ENCODE results near the gene HMOX2.

Gene HMOX2

GRCh38 chr16:4452674-4453073 is 23.5 kb upstream of the HMOX2 start:
- H3K4me3 ChIP-seq (ENCODE audit: low read depth, low read length): no peak overlapping the region
- TF ChIP-seq, protein P1, sequence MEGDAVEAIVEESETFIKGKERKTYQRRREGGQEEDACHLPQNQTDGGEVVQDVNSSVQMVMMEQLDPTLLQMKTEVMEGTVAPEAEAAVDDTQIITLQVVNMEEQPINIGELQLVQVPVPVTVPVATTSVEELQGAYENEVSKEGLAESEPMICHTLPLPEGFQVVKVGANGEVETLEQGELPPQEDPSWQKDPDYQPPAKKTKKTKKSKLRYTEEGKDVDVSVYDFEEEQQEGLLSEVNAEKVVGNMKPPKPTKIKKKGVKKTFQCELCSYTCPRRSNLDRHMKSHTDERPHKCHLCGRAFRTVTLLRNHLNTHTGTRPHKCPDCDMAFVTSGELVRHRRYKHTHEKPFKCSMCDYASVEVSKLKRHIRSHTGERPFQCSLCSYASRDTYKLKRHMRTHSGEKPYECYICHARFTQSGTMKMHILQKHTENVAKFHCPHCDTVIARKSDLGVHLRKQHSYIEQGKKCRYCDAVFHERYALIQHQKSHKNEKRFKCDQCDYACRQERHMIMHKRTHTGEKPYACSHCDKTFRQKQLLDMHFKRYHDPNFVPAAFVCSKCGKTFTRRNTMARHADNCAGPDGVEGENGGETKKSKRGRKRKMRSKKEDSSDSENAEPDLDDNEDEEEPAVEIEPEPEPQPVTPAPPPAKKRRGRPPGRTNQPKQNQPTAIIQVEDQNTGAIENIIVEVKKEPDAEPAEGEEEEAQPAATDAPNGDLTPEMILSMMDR (IDR thresholded peaks at IDR 0.05; ENCODE audit: low read depth, low read length): no peak

- H3K4me3 ChIP-seq (ENCODE audit: low read depth, low read length): no peak overlapping the region
- TF ChIP-seq, protein P1 (IDR thresholded peaks at IDR 0.05; ENCODE audit: low read depth, low read length): no peak
These were observed 21.6 kb upstream of the HMOX2 start for GRCh38 chr16:4454623-4455022.

GRCh38 chr16:4455081-4455480 is 21.1 kb upstream of the HMOX2 start:
- TF ChIP-seq, protein P1 (IDR thresholded peaks at IDR 0.05; ENCODE audit: low read depth, low read length): no peak
- no peak overlapping the region for H3K4me3 ChIP-seq (ENCODE audit: low read depth, low read length)

GRCh38 chr16:4455951-4456350 is 20.2 kb upstream of the HMOX2 start:
- TF ChIP-seq, protein P1 (IDR thresholded peaks at IDR 0.05; ENCODE audit: low read depth, low read length): no peak
- H3K4me3 ChIP-seq (ENCODE audit: low read depth, low read length): no peak overlapping the region

DNA sequence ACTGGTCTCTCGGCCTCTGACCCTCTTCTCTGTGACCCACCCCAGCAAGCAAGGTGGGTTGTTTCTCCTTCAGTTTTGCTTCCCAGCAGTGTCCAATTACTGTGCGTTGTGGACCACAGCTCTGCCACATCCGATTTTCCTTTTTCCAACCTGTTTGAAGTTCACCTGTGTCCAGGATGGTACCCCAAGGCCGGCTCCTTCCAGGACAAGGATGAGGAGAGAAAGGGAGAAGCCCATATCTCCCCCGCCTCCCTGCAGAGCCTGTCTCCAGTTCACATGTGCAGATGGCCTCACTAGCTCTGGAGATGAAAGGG is 15.3 kb upstream of the HMOX2 start:
- no peak overlapping the region for H3K4me3 ChIP-seq (ENCODE audit: low read depth, low read length)

GRCh38 chr16:4461250-4462085 is 14.7 kb upstream of the HMOX2 start:
- TF ChIP-seq, protein P1 (IDR thresholded peaks at IDR 0.05; ENCODE audit: low read depth, low read length): no peak
- H3K4me3 ChIP-seq (ENCODE audit: low read depth, low read length): no peak overlapping the region

More for the DNA sequence above, 15.3 kb upstream of the HMOX2 start:
- TF ChIP-seq, protein P1 (IDR thresholded peaks at IDR 0.05; ENCODE audit: low read depth, low read length): no peak

DNA sequence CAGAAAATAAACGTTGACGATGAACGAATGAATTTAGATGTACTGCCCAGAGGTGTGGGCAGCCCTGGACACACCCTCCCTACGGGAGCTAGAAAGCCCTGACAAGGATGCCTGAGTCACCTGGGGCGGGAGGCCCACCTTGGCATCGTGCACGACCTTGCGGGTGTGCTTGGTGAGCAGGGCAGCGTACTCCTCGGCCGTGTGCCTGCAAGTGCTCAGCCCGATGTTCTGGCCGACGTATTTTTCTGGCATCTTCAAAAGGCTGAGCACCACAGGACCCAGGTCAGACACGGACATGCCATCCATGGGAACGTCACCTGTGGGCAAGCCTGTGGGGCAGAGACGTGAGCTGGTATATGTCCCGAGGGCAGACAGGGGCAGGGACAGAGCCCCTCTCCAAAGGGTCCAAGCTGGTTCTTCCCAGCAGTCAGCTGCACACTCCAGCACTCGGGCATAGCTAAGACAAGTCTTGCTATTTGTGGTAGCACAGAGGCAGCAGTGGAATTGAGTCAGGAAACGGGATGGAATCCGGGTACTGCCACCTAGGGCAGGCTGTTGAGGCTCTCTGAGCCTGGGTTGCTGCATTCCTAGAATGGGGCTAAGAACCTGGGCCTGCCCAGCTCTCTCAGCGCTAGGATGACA is 12.6 kb upstream of the HMOX2 start:
- TF ChIP-seq, protein P1 (IDR thresholded peaks at IDR 0.05; ENCODE audit: low read depth, low read length): no peak
- H3K4me3 ChIP-seq (ENCODE audit: low read depth, low read length): no peak overlapping the region

Data from WI38 (cell line).